ENCODE data around the gene NPHP4. TPM values are rescaled to one million over a fixed set of nuclear protein-coding genes. Genes with fewer than 3 reads are reported as not detected.

Gene NPHP4
- total RNA-seq, 1 donor from 2014 or later: 12.8 TPM

DNA sequence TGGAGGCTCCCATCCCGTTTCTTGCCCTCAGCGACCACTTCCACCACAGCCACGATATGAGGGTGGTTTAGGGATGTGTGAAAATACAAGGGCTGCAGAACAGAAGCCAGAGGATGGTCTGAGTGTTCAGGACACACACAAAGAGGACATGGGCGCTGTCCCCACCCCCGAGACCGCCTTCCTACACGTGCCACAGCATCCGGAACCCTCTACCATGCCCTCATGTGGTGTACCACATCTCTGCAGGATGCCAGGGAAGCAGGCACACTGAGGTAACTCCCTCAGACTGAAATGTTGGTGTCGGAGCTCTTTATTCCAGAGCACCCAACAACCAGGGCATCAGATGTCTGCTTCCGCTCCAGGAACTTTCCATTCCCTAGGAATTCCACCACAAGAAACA lies 23.1 kb downstream of the NPHP4 start:
- Mint-ChIP-seq H3K27ac (ENCODE audit: unreplicated experiment) (no peak overlapping the region), H3K4me3 (ENCODE audit: unreplicated experiment) (no peak overlapping the region), H3K36me3 (ENCODE audit: unreplicated experiment) (peaks cover 6% of the 10 kb centered on the region), H3K9me3 (ENCODE audit: unreplicated experiment) (no peaks in the 10 kb centered on the region), H3K4me1 (ENCODE audit: unreplicated experiment) (no peaks in the 10 kb centered on the region), H3K27me3 (ENCODE audit: unreplicated experiment) (no peaks in the 10 kb centered on the region)
- TF ChIP-seq, protein P1, sequence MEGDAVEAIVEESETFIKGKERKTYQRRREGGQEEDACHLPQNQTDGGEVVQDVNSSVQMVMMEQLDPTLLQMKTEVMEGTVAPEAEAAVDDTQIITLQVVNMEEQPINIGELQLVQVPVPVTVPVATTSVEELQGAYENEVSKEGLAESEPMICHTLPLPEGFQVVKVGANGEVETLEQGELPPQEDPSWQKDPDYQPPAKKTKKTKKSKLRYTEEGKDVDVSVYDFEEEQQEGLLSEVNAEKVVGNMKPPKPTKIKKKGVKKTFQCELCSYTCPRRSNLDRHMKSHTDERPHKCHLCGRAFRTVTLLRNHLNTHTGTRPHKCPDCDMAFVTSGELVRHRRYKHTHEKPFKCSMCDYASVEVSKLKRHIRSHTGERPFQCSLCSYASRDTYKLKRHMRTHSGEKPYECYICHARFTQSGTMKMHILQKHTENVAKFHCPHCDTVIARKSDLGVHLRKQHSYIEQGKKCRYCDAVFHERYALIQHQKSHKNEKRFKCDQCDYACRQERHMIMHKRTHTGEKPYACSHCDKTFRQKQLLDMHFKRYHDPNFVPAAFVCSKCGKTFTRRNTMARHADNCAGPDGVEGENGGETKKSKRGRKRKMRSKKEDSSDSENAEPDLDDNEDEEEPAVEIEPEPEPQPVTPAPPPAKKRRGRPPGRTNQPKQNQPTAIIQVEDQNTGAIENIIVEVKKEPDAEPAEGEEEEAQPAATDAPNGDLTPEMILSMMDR (IDR thresholded peaks at IDR 0.05): no peak
- DNase-seq (ENCODE audit: extremely low spot score, unreplicated experiment): no peak

DNA sequence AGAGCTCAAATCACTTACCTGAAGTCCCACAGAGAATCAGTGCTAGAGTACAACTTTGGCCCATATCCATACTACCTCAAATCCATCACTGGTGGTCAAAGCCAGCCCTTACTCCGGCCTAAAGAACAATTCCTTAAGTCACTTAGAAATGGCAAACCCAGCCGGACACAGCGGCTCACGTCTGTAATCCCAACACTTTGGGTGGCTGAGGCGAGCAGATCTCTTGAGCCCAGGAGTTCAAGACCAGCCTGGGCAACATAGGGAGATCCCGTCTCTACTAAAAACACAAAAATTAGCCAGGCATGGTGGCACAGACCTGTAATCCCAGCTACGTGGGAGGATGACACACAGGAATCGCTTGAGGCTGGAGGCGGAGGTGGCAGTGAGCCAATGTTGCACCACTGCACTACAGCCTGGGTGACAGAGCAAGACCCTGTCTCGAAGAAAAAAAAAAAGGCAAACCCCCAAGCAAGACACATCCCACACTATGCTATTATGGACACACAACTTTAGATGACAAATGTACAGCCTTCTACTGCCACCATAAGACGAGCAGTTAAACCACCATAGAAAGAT lies 24.0 kb downstream of the NPHP4 start:
- Mint-ChIP-seq H3K4me1 (ENCODE audit: unreplicated experiment) (no peaks in the 10 kb centered on the region), H3K4me3 (ENCODE audit: unreplicated experiment) (no peak overlapping the region), H3K27ac (ENCODE audit: unreplicated experiment) (no peak overlapping the region), H3K36me3 (ENCODE audit: unreplicated experiment) (peaks cover 6% of the 10 kb centered on the region), H3K27me3 (ENCODE audit: unreplicated experiment) (no peaks in the 10 kb centered on the region), H3K9me3 (ENCODE audit: unreplicated experiment) (no peaks in the 10 kb centered on the region)
- no peak for DNase-seq (ENCODE audit: extremely low spot score, unreplicated experiment)
- TF ChIP-seq, protein P1 (IDR thresholded peaks at IDR 0.05): no peak

DNA sequence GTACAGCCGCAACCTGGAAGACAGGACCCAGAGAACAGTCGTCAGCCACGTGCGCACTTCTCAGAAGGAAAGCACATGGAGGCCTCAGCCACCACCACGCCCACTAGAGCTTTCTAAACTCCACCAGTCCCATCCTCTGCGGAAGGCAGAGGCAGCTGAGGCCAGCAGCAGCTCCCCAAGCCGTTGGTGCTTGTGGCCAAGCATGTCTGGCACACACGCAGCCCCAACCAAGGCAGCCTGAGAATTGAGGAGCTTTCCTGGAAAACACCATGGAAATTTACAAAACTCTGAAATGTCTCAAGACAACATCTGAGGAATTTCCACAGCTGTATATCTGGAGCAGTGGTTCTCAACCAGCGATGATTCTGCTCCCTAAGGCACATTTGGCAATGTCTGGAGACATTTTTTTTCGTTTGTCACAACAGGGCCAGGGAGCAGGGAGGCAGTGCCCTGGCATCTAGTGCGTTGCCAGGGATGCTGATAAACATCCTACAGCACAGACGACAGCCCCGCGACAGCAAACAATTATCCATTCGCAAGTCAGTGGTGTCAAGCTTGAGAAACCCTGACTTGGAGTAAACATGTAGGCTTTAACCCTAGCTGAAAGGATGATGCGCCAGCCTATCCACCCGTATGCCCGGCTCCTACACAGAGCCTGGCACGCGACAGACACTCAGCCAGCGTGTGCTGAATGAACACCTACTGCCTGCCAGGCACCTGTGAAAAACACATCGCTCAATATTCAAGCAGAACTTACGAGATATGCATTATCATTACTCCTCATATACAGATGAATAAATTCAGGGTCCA lies 24.7 kb downstream of the NPHP4 start:
- no peak overlapping the region for H3K4me3 Mint-ChIP-seq (ENCODE audit: unreplicated experiment)
- no peaks in the 10 kb centered on the region for H3K27me3 Mint-ChIP-seq (ENCODE audit: unreplicated experiment)
- DNase-seq (ENCODE audit: extremely low spot score, unreplicated experiment): no peak
- no peaks in the 10 kb centered on the region for H3K9me3 Mint-ChIP-seq (ENCODE audit: unreplicated experiment)
- TF ChIP-seq, protein P1 (IDR thresholded peaks at IDR 0.05): no peak
- H3K36me3 Mint-ChIP-seq (ENCODE audit: unreplicated experiment): peaks cover 5% of the 10 kb centered on the region
- no peaks in the 10 kb centered on the region for H3K4me1 Mint-ChIP-seq (ENCODE audit: unreplicated experiment)
- H3K27ac Mint-ChIP-seq (ENCODE audit: unreplicated experiment): no peak overlapping the region

DNA sequence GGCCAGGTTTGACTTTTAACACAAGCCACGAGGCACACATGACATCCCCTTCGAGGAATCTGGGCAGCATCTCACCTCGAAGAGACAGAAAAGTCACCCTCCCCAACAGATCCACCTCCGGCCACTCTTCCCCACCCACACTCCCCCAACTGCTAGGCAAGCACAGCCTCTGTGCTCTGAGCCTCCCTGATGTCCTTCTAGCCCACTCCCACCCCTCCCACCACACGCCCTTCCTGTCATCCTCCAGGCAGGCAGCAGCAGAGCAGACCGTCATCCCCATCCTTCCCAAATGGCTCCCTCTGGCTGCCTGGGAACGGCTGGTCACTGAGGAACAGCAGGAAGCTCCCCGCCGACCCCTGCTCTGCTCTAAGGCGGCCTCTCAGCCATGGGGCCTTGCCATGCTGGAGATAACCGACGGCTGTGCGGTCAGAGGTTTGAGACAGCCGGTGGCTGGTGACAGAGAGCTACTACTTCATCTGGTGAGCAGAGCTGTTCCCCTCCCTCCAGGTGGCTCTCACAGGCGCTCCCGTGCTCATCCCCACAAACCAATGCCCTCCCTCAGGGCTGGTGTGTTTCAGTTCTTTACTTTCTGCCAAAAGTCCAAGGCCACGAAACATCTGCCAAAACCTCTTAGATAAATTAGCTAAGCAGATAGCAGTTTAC lies 25.6 kb downstream of the NPHP4 start:
- H3K27me3 Mint-ChIP-seq (ENCODE audit: unreplicated experiment): no peaks in the 10 kb centered on the region
- TF ChIP-seq, protein P1 (IDR thresholded peaks at IDR 0.05): no peak
- peaks cover 5% of the 10 kb centered on the region for H3K36me3 Mint-ChIP-seq (ENCODE audit: unreplicated experiment)
- no peak for DNase-seq (ENCODE audit: extremely low spot score, unreplicated experiment)
- H3K27ac Mint-ChIP-seq (ENCODE audit: unreplicated experiment): no peak overlapping the region
- no peaks in the 10 kb centered on the region for H3K9me3 Mint-ChIP-seq (ENCODE audit: unreplicated experiment)
- no peak overlapping the region for H3K4me3 Mint-ChIP-seq (ENCODE audit: unreplicated experiment)
- no peaks in the 10 kb centered on the region for H3K4me1 Mint-ChIP-seq (ENCODE audit: unreplicated experiment)

DNA sequence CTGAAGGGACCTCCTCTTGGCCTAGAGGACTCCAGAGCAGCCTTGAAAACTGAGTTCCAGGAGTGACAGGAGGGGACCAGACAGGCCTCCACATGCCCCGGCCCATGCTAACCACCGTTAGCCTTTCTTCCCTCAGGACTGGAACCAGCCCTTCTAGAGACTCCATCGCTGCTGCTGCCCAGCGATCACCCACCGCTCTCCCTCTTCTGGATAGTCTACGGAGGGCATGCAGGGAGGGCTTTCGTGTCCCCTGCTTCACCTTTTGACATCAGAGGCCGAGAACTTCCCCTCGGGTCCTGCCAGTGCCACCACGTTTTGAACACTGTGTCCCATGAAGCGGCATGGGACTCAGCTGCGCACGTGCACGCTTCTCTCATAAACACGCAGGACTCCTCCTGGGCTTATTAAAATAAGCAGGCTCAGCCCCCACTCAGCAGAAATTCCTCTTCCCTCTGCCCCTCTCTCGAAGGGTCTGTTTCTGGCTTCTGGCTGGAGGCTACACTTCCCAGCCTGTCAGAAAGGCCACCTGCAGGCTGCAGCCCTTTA lies 26.6 kb downstream of the NPHP4 start:
- no peak for DNase-seq (ENCODE audit: extremely low spot score, unreplicated experiment)
- Mint-ChIP-seq H3K27me3 (ENCODE audit: unreplicated experiment) (no peaks in the 10 kb centered on the region), H3K9me3 (ENCODE audit: unreplicated experiment) (no peaks in the 10 kb centered on the region), H3K27ac (ENCODE audit: unreplicated experiment) (no peak overlapping the region), H3K4me3 (ENCODE audit: unreplicated experiment) (no peak overlapping the region), H3K4me1 (ENCODE audit: unreplicated experiment) (no peaks in the 10 kb centered on the region), H3K36me3 (ENCODE audit: unreplicated experiment) (peaks cover 7% of the 10 kb centered on the region)
- TF ChIP-seq, protein P1 (IDR thresholded peaks at IDR 0.05): no peak
